ENCODE measurements around the gene NOP9.

Gene NOP9

GRCh38 chr14:24329736-24330135 is 30.1 kb downstream of the NOP9 start:
- TF ChIP-seq CTCF (IDR thresholded peaks at IDR 0.05; ENCODE audit: borderline replicate concordance, insufficient read depth, low read depth, low read length), result no peak

DNA sequence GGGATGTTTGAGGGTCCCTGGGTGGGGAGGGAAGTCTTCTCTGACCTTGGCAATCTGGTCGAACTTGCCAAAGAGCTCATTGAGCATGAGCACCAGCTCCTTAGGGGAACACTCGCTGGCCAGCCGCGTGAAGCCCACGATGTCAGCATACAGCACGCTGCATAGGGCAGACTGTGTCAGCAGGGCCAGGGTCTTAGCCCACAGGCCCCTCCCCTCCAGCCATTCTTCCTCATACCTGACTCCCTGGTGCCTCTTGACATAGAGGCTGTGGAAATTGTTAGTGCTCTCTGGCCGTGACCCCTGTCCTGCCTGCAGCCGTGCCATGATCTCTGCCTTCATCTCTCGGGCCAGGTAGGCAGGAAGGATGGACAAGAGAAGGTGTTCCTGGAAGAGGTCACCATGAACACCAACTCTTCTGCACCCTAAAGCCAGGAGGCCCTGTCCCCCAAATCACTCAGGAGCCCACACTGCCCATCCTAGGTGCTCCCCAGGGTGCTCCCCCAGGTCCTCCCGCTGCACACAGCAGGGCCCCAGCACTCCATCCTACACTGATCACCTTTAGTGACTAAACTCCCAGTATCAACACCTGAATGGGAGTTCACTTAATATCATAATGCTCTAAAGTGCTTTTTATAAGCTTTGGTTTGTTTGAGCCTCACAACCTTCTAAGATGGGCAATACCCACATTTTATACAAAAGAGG is 31.5 kb downstream of the NOP9 start:
- TF ChIP-seq CTCF (IDR thresholded peaks at IDR 0.05; ENCODE audit: borderline replicate concordance, insufficient read depth, low read depth, low read length), result no peak
- H3K4me3 ChIP-seq (ENCODE audit: low read depth, low read length), result no peak overlapping the region

More at GRCh38 chr14:24329736-24330135, 30.1 kb downstream of the NOP9 start:
- no peak overlapping the region for H3K4me3 ChIP-seq (ENCODE audit: low read depth, low read length)

DNA sequence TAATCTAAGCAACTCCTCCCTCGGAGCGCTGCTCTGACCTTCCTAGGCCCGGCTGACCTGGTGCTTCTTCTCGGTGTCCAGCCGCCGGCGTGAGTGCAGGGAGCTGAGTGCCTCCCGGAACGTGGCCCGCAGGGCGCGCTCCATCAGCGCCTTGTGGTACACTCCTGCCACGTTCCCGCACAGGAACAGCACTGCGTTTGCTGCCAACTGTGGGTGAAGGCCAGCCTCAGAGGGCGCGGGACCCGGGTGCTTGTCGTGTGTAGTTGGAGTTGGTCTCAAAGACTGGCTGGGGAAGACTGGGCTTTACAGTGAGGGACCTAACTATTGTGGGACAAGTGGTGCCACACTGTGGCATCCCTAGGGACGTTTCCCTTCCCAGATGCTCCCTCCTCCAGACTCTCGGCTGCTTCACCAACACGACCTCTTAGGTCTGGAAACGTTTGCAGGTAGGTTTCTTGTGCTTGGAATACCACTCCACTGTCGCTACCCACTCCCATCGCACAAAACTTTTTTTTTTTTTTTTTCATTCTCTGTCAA is 32.1 kb downstream of the NOP9 start:
- no peak for TF ChIP-seq CTCF (IDR thresholded peaks at IDR 0.05; ENCODE audit: borderline replicate concordance, insufficient read depth, low read depth, low read length)
- H3K4me3 ChIP-seq (ENCODE audit: low read depth, low read length), result no peak overlapping the region

GRCh38 chr14:24332268-24332993 is 32.8 kb downstream of the NOP9 start:
- TF ChIP-seq CTCF (IDR thresholded peaks at IDR 0.05; ENCODE audit: borderline replicate concordance, insufficient read depth, low read depth, low read length), result peak; percentile 82
- no peak overlapping the region for H3K4me3 ChIP-seq (ENCODE audit: low read depth, low read length)

DNA sequence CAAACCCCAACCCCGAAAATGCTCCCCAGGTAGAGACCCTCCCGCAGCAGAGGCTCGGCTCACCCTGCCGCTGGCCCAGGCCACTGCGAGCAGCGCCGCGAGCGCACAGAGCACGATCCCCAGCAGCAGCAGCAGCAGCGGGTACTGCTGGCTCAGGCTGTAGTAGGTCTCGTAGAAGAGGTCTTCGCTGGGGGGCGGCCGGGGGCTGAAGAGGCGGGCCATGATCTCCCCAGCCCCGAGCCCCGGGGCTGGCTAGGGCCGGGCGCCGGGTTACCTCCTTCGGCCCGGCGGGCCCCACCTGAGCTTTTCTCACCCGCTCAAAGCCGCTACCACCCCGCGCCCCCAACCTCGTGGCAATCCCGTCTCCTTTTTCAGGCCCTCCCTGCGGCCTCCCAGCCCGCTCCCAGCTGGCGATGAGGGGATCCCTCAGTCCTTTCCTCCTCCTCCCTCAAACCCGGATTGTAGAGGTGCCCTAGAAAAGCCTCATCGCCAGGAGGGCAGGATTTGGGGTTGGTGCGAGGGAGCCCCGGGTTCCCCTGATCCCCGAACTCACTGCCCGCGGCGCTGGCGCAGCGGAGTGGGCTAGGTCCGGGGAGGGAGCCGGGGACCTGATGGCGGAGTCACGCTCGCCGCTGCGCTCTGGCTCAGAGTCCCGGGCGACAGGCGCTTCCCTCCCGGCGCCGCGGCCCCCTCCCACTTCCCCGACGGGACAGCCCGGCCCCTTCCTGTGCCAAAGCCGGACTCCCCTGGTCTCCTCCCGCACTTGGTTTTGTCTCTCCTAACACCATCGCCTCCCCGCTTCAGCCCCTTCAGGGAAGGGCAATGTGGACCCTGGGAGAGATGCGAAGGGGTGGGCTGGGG is 35.0 kb downstream of the NOP9 start, which contains the start of gene ADCY4:
ADCY4 (minus strand) TSS at position 641 of the 861 bp plus-strand sequence; CDS start at position 222, 419 bp downstream.
- no peak within 1 kb of the TSS for H3K4me3 ChIP-seq (ENCODE audit: low read depth, low read length)
- no peak for TF ChIP-seq CTCF (IDR thresholded peaks at IDR 0.05; ENCODE audit: borderline replicate concordance, insufficient read depth, low read depth, low read length)

- H3K4me3 ChIP-seq (ENCODE audit: low read depth, low read length), result no peak overlapping the region
- no peak for TF ChIP-seq CTCF (IDR thresholded peaks at IDR 0.05; ENCODE audit: borderline replicate concordance, insufficient read depth, low read depth, low read length)
These were observed 36.0 kb downstream of the NOP9 start for GRCh38 chr14:24335461-24336171.
